Sigmoid colon (tissue), 7 donors: ENCODE measurements around the gene MAGEL2. TPM values are rescaled to one million over a fixed set of nuclear protein-coding genes. Genes with fewer than 3 reads are reported as not detected.

Experiments used
- DNase-seq: peaks from one replicate; pipeline ENCODE4 v3.0.0-alpha.2; 2019
- H3K27ac ChIP-seq, 4 donors: fragments of 200-600 bp; sonication (generic); one replicate each; pipeline ENCODE4 v1.5.1; 2016 to 2019; ENCODE audit warnings: mild to moderate bottlenecking in 1 of 4
- H3K27me3 ChIP-seq, 3 donors: fragments of 200-600 bp; sonication (generic); one replicate each; pipeline ENCODE4 v1.5.1; 2019; ENCODE audit warnings: mild to moderate bottlenecking in 1 of 3
- H3K36me3 ChIP-seq, 4 donors: fragments of 200-600 bp; sonication (generic); one replicate each; pipeline ENCODE4 v1.5.1; 2016 to 2019
- H3K4me1 ChIP-seq, 4 donors: fragments of 200-600 bp; sonication (generic); one replicate each; pipeline ENCODE4 v1.5.1; 2017 to 2019
- H3K4me3 ChIP-seq, 4 donors: fragments of 200-600 bp; sonication (generic); one replicate each; pipeline ENCODE4 v1.5.1; 2017 to 2019; ENCODE audit warnings: mild to moderate bottlenecking in 2 of 4, moderate library complexity in 1 of 4
- H3K9me3 ChIP-seq, 4 donors: fragments of 200-600 bp in 3 of 4; sonication (generic) in 3 of 4; one replicate each; pipeline versions ENCODE4 v1.5.1 to v1.6.1; 2013 to 2019
- EP300 ChIP-seq, 4 donors: sonication (generic); formaldehyde crosslinking; IDR thresholded peaks; one replicate each; pipeline ENCODE4 v1.6.1; 2017; ENCODE audit warnings: antibody characterized with exemption in 4 of 4
- POLR2A ChIP-seq, 2 donors: fragments of 450-650 bp; IDR thresholded peaks; one replicate each; pipeline ENCODE4 v1.6.1; 2016; ENCODE audit warnings: antibody characterized with exemption in 2 of 2, mild to moderate bottlenecking in 2 of 2, moderate library complexity in 2 of 2
- POLR2AphosphoS5 ChIP-seq, 4 donors: sonication (generic); formaldehyde crosslinking; IDR thresholded peaks; one replicate each; pipeline ENCODE4 v1.6.1; 2017; ENCODE audit warnings: antibody characterized with exemption in 4 of 4
- WGBS, 2 donors: extraction: QIAGEN DNeasy Blood & Tissue Kit; methylation state at CpG; one replicate each; pipeline ENCODE4 v1.1.7; 2013; 5-methylcytosine and 5-hydroxymethylcytosine counted together
- intact Hi-C: fragments of 100-400 bp; cut with DNase I; formaldehyde crosslinking; loops from one replicate; pipeline ENCODE4 v1.15.1; 2023
- polyA plus RNA-seq, 3 donors: library from polyadenylated mRNA; stranded (reverse); fragments of 200-250 nt; gene quantifications; one replicate each; pipeline ENCODE4 v1.2.3, GENCODE V29; 2013
- total RNA-seq, 4 donors: library from RNA; depleted of rRNA; stranded (reverse); fragments of >200 nt; gene quantifications; one replicate each; pipeline ENCODE4 v1.1.0, GENCODE V29; 2016
- TF ChIP-seq, protein P1 (sequence below), 4 experiments: fragments of 450-650 bp in 3 of 4; fragments of 200-600 bp in 1 of 4; IDR thresholded peaks; one replicate each; pipeline ENCODE4 v1.5.1; 2016 to 2019; ENCODE audit warnings: antibody characterized with exemption in 4 of 4, mild to moderate bottlenecking in 3 of 4, moderate library complexity in 2 of 4
- donor health status: healthy with polysubstance abuse.
- donor health status: Bipolar disorder and iron deficiency.
- donor health status: healthy.

Gene MAGEL2
- total and polyA plus RNA-seq, 7 donors = under 0.01 to 0.83 (median 0.33) TPM; not detected in 2

DNA sequence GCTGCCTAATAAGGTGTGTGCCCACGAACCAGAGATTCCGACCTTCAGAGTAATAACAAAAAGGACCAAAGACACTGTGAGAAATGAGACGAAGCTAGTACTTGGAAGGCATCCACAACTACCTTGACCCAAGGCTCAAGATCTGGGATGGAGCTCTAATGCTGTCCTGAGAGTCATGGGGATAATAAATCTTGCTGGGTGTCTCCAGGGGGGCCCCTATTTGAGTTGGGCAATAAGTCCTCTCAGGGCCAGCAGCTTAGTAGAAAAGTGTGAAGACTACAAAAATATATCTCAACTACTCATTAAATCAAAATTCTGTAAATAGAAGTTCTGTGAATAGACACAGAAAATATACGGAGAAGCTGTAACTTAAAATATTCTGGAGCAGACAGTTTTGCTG is 42.3 kb upstream of the MAGEL2 start:
- no peaks in the 10 kb centered on the region for H3K36me3 ChIP-seq
- no peak for DNase-seq
- H3K27ac ChIP-seq = peak overlapping the region in 3 of 4 donors; percentile 3 to 25 (median 25)
- intact Hi-C loops = no loop called here
- no peak for TF ChIP-seq POLR2A (IDR thresholded peaks at IDR 0.05)
- no peak for TF ChIP-seq POLR2AphosphoS5 (IDR thresholded peaks at IDR 0.05)
- TF ChIP-seq, protein P1, sequence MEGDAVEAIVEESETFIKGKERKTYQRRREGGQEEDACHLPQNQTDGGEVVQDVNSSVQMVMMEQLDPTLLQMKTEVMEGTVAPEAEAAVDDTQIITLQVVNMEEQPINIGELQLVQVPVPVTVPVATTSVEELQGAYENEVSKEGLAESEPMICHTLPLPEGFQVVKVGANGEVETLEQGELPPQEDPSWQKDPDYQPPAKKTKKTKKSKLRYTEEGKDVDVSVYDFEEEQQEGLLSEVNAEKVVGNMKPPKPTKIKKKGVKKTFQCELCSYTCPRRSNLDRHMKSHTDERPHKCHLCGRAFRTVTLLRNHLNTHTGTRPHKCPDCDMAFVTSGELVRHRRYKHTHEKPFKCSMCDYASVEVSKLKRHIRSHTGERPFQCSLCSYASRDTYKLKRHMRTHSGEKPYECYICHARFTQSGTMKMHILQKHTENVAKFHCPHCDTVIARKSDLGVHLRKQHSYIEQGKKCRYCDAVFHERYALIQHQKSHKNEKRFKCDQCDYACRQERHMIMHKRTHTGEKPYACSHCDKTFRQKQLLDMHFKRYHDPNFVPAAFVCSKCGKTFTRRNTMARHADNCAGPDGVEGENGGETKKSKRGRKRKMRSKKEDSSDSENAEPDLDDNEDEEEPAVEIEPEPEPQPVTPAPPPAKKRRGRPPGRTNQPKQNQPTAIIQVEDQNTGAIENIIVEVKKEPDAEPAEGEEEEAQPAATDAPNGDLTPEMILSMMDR (IDR thresholded peaks at IDR 0.05) = no peak
- TF ChIP-seq EP300 (IDR thresholded peaks at IDR 0.05) = no peak
- no peak overlapping the region for H3K4me3 ChIP-seq
- 76 to 83% methylated on average over 4 of the region's 4 CpGs for WGBS, 2 donors
- no peaks in the 10 kb centered on the region for H3K27me3 ChIP-seq
- H3K4me1 ChIP-seq = peaks cover 0 to 8% (median 0%) of the 10 kb centered on the region in 4 donors
- peaks cover 0 to 3% (median 0%) of the 10 kb centered on the region in 4 donors for H3K9me3 ChIP-seq

DNA sequence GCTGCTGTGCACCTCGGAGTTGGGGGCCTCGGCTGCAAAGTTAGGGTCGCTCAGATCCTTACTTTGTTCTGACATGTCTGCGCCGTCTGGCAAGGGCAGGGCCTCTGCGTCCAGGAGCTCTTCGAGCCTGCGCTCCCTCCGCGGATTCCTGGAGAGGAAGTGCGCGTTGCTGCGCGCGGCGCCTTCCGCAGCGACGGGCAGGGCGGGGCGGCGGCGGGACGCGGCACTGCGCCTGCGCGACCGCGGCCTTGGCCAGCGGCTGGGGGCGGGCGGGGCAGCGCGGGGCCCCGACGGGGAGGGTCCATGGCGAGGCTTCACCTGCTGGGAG is 39.4 kb upstream of the MAGEL2 start, which contains the start of gene NDN:
TSS of gene NDN (minus strand) at position 163 of the 328 bp plus-strand sequence. CDS start at position 75, 88 bp downstream.
- WGBS, 2 donors = 39 to 47% methylated on average over 38 of the region's 38 CpGs
- no peaks in the 10 kb centered on the region for H3K36me3 ChIP-seq
- no peaks in the 10 kb centered on the region for H3K27me3 ChIP-seq
- H3K9me3 ChIP-seq = peaks cover 0 to 3% (median 0%) of the 10 kb centered on the region in 4 donors
- intact Hi-C loops = no loop called here
- H3K27ac ChIP-seq = peak within 1 kb of the TSS; percentile 8 to 66 (median 54)
- TF ChIP-seq, protein P1 (IDR thresholded peaks at IDR 0.05) = no peak
- TF ChIP-seq EP300 (IDR thresholded peaks at IDR 0.05) = no peak
- peak in 1 of 4 donors; percentile 66 for TF ChIP-seq POLR2AphosphoS5 (IDR thresholded peaks at IDR 0.05)
- peak within 1 kb of the TSS; percentile 43 to 58 (median 52) for H3K4me3 ChIP-seq
- peak; percentile 70 for DNase-seq
- H3K4me1 ChIP-seq = peaks cover 0 to 8% (median 0%) of the 10 kb centered on the region in 4 donors

DNA sequence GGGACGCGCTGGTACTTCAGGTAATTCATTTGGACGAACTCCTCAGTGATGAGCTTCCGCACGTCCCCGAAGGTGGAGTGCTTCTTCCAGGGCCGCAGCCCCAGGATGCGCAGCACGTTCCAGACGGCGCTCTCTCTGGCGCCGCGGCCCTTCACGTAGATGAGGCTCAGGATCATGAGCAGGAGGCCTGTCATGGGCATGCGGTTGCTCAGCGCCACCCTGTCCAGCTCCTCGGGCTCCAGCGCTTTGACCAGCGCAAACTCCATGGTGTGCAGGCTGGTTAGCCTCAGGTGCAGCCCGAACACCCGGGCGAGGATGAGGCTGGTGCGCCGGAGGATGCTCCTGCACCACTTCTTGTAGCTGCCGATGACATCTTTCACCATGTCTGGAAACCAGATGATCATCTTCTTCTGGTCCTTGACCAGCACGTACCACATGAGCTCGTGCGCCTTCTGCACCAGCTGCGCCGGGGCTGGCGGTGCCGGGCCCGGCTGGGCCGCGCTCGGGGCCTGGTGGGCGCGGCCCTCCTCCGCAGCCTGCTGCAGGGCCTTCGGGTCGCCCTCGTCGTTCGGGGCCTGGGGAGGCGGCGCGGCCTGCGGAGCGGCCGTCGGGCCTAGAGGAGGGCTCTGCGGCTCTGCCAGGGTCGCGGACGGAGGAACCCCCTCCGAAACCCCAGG is 38.9 kb upstream of the MAGEL2 start:
- H3K9me3 ChIP-seq = peaks cover 0 to 3% (median 0%) of the 10 kb centered on the region in 4 donors
- intact Hi-C loops = no loop called here
- no peak for DNase-seq
- peak overlapping the region; percentile 8 to 66 (median 54) for H3K27ac ChIP-seq
- H3K4me3 ChIP-seq = peak overlapping the region; percentile 43 to 58 (median 52)
- peaks cover 0 to 8% (median 0%) of the 10 kb centered on the region in 4 donors for H3K4me1 ChIP-seq
- H3K36me3 ChIP-seq = no peaks in the 10 kb centered on the region
- TF ChIP-seq EP300 (IDR thresholded peaks at IDR 0.05) (no peak), POLR2AphosphoS5 (IDR thresholded peaks at IDR 0.05) (no peak), POLR2A (IDR thresholded peaks at IDR 0.05) (no peak)
- TF ChIP-seq, protein P1 (IDR thresholded peaks at IDR 0.05) = no peak
- 44 to 47% methylated on average over 57 of the region's 57 CpGs for WGBS, 2 donors
- no peaks in the 10 kb centered on the region for H3K27me3 ChIP-seq

DNA sequence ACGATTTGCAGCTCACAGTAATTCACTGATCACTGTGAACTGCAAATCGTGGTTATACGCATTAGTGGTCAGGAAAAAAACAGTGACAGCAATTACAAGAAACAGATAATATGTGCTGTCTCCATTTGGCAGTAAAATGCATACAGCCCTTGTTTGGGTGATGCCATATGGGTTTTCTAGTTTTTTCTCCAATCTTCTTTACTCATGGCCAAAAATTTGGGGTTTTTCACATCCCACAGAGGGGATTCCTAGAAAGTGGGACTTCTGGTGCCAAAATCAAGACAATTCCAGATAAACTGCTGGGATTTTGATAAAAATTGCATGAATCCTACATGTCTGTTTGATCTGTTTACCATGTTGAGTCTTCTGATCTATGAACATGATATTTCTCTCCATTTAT is 23.8 kb upstream of the MAGEL2 start:
- no peak for DNase-seq
- no peaks in the 10 kb centered on the region for H3K4me1 ChIP-seq
- H3K4me3 ChIP-seq = no peak overlapping the region
- H3K36me3 ChIP-seq = no peaks in the 10 kb centered on the region
- no peaks in the 10 kb centered on the region for H3K9me3 ChIP-seq
- TF ChIP-seq EP300 (IDR thresholded peaks at IDR 0.05) = no peak
- WGBS, 2 donors = 62% methylated on average over 3 of the region's 3 CpGs
- intact Hi-C loops = no loop called here
- H3K27ac ChIP-seq = no peak overlapping the region
- no peaks in the 10 kb centered on the region for H3K27me3 ChIP-seq

DNA sequence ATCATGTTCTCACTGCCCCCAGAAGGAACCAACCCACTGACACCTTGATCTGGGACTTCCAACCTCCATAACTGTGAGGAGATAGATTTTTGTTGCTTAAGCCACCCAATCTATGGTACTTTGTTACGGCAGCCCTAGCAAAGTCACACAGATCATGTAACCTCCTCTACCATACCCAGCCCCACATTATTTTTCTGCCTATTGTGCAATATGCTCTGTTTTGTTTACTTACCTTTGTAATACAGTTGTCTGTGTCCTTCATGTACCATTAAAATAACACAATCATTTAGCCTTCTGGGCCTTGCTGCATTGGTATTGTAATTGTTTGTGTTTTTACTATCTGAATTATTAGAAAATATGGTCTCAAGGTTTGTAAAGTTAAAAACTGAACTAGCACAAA is 23.3 kb upstream of the MAGEL2 start:
- WGBS, 2 donors = 95 to 97% methylated on average over 1 of the region's 1 CpG
- no peak for TF ChIP-seq POLR2A (IDR thresholded peaks at IDR 0.05)
- no peak for TF ChIP-seq POLR2AphosphoS5 (IDR thresholded peaks at IDR 0.05)
- TF ChIP-seq, protein P1 (IDR thresholded peaks at IDR 0.05) = no peak
- TF ChIP-seq EP300 (IDR thresholded peaks at IDR 0.05) = no peak
- H3K4me3 ChIP-seq = no peak overlapping the region
- H3K4me1 ChIP-seq = no peaks in the 10 kb centered on the region
- no peak for DNase-seq
- H3K9me3 ChIP-seq = no peaks in the 10 kb centered on the region
- no peaks in the 10 kb centered on the region for H3K36me3 ChIP-seq
- H3K27me3 ChIP-seq = no peaks in the 10 kb centered on the region
- intact Hi-C loops = no loop called here
- no peak overlapping the region for H3K27ac ChIP-seq
